Hepatocyte (in vitro differentiated cells): ENCODE data around the gene TMEM184B.

Source experiments
- EZH2 ChIP-seq: fragments of 200-600 bp; sonication (generic); IDR thresholded peaks from 2 replicates; pipeline ENCODE4 v1.6.1; 2016; ENCODE audit warnings: antibody characterized with exemption, mild to moderate bottlenecking, borderline replicate concordance
- EZH2phosphoT487 ChIP-seq: fragments of 200-600 bp; sonication (generic); IDR thresholded peaks from one replicate; pipeline ENCODE4 v1.6.1; 2018; ENCODE audit warnings: antibody characterized with exemption, mild to moderate bottlenecking, low read depth, moderate library complexity; ENCODE audit not compliant: unreplicated experiment, severe bottlenecking
- TF ChIP-seq, protein P1 (sequence below): fragments of 200-600 bp; sonication (generic); IDR thresholded peaks from 2 replicates; pipeline ENCODE4 v1.5.1; 2016; ENCODE audit warnings: antibody characterized with exemption, mild to moderate bottlenecking; ENCODE audit not compliant: poor library complexity

DNA sequence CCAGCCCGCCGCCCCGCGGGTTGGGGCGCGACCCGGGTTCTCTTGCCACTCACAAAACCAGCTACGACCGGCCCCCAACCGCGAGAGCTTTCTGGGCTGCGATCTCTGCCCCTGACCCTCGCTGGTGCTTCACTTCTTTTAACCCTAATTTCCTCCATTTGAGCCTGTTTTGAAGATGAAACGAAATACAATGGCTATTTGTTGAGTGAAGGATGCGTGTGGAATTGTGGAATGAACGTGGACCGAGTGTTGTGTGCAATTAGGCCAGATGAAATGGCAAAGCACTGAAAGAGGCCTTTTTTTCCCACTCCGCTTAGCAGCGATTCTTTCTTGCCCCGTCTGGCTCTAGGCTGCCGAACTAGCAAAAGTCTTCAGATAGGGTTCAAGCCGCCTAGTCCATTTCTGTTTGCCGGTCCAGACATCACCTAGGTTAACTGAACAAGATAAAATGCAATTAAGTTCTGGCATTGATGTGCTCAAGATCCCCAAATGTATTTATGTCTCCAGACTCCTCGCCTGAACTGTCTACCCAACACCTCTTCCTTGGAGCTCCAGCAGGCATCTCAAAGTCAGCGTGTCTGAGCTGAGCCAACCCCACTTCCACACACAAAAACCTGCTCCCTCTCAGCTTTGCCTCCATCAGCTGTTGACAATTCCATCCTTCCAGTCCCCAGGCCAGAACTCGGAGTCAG is 471 bp upstream of the TMEM184B start:
- TF ChIP-seq EZH2 (no peak), EZH2phosphoT487 (no peak)
- TF ChIP-seq, protein P1, sequence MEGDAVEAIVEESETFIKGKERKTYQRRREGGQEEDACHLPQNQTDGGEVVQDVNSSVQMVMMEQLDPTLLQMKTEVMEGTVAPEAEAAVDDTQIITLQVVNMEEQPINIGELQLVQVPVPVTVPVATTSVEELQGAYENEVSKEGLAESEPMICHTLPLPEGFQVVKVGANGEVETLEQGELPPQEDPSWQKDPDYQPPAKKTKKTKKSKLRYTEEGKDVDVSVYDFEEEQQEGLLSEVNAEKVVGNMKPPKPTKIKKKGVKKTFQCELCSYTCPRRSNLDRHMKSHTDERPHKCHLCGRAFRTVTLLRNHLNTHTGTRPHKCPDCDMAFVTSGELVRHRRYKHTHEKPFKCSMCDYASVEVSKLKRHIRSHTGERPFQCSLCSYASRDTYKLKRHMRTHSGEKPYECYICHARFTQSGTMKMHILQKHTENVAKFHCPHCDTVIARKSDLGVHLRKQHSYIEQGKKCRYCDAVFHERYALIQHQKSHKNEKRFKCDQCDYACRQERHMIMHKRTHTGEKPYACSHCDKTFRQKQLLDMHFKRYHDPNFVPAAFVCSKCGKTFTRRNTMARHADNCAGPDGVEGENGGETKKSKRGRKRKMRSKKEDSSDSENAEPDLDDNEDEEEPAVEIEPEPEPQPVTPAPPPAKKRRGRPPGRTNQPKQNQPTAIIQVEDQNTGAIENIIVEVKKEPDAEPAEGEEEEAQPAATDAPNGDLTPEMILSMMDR, result no peak
